Measurements from ENCODE around the gene ZSWIM4.

DNA sequence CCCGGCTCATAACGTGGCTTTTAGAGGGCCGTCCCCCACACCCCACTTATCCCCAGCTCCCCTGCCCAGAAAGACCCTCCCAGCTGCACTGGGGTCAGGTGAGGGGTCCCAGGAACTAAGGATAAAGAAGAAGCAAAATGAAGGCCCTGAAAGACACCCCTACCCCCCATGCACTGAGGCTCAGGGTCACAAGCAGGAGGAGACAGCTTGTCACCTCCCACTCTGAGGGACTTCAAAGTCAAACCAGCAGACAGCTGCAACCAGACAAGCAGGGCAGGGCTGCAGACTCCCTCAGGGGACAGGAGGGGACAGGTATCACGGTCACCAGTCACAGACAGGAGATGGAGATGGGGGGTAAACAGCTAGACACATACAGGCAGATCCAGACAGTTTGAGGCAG, 75.6 kb downstream of the ZSWIM4 start:
- TF ChIP-seq POLR2AphosphoS5 (IDR thresholded peaks at IDR 0.05; ENCODE audit: low read depth, low read length) (no peak), SIN3A (IDR thresholded peaks at IDR 0.05; ENCODE audit: borderline replicate concordance, insufficient read depth, low read length) (no peak)
